ENCODE results near the gene LRSAM1. TPM values are rescaled to one million over a fixed set of nuclear protein-coding genes. Genes with fewer than 3 reads are reported as not detected.

LRSAM1 gene
- total and polyA plus RNA-seq, 9 of the 15 experiments (the other 6 are each of a cell fraction or from before 2014, with no cell fraction given): 0.07 to 16.2 (median 4.7) TPM

- TF ChIP-seq REST (IDR thresholded peaks at IDR 0.05; ENCODE audit: borderline replicate concordance) (no peak), REST (CRISPR knock-in tag; IDR thresholded peaks at IDR 0.05; ENCODE audit: low read depth) (peak; percentile 57; the same call in 1 of the 2 replicates), TCF3 (CRISPR knock-in tag; IDR thresholded peaks at IDR 0.05) (peak; percentile 80), CTCF (IDR thresholded peaks at IDR 0.05 in 2 of 3, conservative IDR thresholded peaks at IDR 0.05 in 1 of 3; ENCODE audit: insufficient read depth in 2 of 3, low read depth in 1 of 3, low read length in 3 of 3) (peak; percentile 54 to 74 (median 57); a peak in 5 of 6 replicates), CLOCK (CRISPR knock-in tag; IDR thresholded peaks at IDR 0.05; ENCODE audit: borderline replicate concordance) (0 out of 2 replicates have a peak, but pooled peaks have one; percentile 11), CBFA2T2 (conservative IDR thresholded peaks at IDR 0.05) (peak; percentile 52; the same call in 1 of the 2 replicates), ZKSCAN8 (CRISPR knock-in tag; IDR thresholded peaks at IDR 0.05) (no peak), CBX3 (IDR thresholded peaks at IDR 0.05; ENCODE audit: borderline replicate concordance in 1 of 2, low read length in 2 of 2) (no peak), ZNF449 (CRISPR knock-in tag; IDR thresholded peaks at IDR 0.05) (0 out of 2 replicates have a peak, but pooled peaks have one; percentile 36), ZNF445 (CRISPR knock-in tag; IDR thresholded peaks at IDR 0.05; ENCODE audit: low read depth) (0 out of 2 replicates have a peak, but pooled peaks have one; percentile 44), ZNF76 (CRISPR knock-in tag; IDR thresholded peaks at IDR 0.05; ENCODE audit: borderline replicate concordance) (peak; percentile 77; the same call in 1 of the 2 replicates)
Measured at GRCh38 chr9:127506814-127507750, 55.8 kb downstream of the LRSAM1 start (continued).

All from K562 (cell line).